Naive thymus-derived CD4-positive, alpha-beta T cell (primary cell): ENCODE data around the gene GSS. TPM values are rescaled to one million over a fixed set of nuclear protein-coding genes. Genes with fewer than 3 reads are reported as not detected.

Experiments
- ATAC-seq: fragments of 150-1000 bp; cut with Tn5 transposase; 2 replicates; pipeline ENCODE4 v1.10.0; 2021; ENCODE audit warnings: mild to moderate bottlenecking, moderate library complexity
- CTCF ChIA-PET: fragments of 350-600 bp; sonication (Branson Sonifier 250); formaldehyde crosslinking; loops from one replicate; lab custom pipeline; 2021; ENCODE audit warnings: antibody characterized with exemption; lab: Charles Lee
- POLR2A ChIA-PET: fragments of 350-600 bp; sonication (Branson Sonifier 250); formaldehyde crosslinking; loops from one replicate; lab custom pipeline; 2021; ENCODE audit warnings: antibody characterized with exemption, inconsistent platforms; lab: Charles Lee
- DNase-seq, 9 donors: peaks; one replicate each; pipeline versions ENCODE4 v3.0.0 to v3.0.0-alpha.2; 2020 to 2022; ENCODE audit warnings: mixed read lengths in 1 of 9
- H3K27ac ChIP-seq: one replicate; pipeline ENCODE4 v1.7.0; 2013; ENCODE audit warnings: mild to moderate bottlenecking, low read depth, low read length, moderate library complexity
- H3K27me3 ChIP-seq, 2 donors: one replicate each; pipeline ENCODE4 v1.7.0; 2013; ENCODE audit warnings: low read length in 2 of 2, mild to moderate bottlenecking in 2 of 2, moderate library complexity in 2 of 2; ENCODE audit not compliant: control insufficient read depth in 2 of 2, insufficient read depth in 2 of 2
- H3K36me3 ChIP-seq, 3 experiments: 1 replicate in 2 of 3; 2 replicates in 1 of 3; pipeline ENCODE4 v1.7.0; 2013; ENCODE audit warnings: low read length in 3 of 3, mild to moderate bottlenecking in 3 of 3, moderate library complexity in 1 of 3; ENCODE audit not compliant: insufficient read depth in 3 of 3, control insufficient read depth in 2 of 3
- H3K4me1 ChIP-seq, 2 donors: one replicate each; pipeline ENCODE4 v1.7.0; 2013; ENCODE audit warnings: low read length in 2 of 2, mild to moderate bottlenecking in 2 of 2, moderate library complexity in 1 of 2; ENCODE audit not compliant: control insufficient read depth in 2 of 2, insufficient read depth in 2 of 2
- H3K4me3 ChIP-seq: 2 replicates; pipeline ENCODE4 v1.7.0; 2013; ENCODE audit warnings: mild to moderate bottlenecking, low read length
- H3K9me3 ChIP-seq, 3 experiments: 1 replicate in 2 of 3; 2 replicates in 1 of 3; pipeline ENCODE4 v1.7.0; 2013; ENCODE audit warnings: low read length in 3 of 3; ENCODE audit not compliant: control insufficient read depth in 2 of 3
- H3K27ac Mint-ChIP-seq, 9 donors: one replicate each; pipeline ENCODE4 v1.8.0; 2020 to 2022; ENCODE audit warnings: mixed read lengths in 9 of 9, mild to moderate bottlenecking in 8 of 9, moderate library complexity in 5 of 9, inconsistent platforms in 2 of 9
- H3K27me3 Mint-ChIP-seq, 5 donors: one replicate each; pipeline ENCODE4 v1.8.0; 2021 to 2022; ENCODE audit warnings: mixed read lengths in 5 of 5, mild to moderate bottlenecking in 1 of 5
- H3K36me3 Mint-ChIP-seq, 5 donors: one replicate each; pipeline ENCODE4 v1.8.0; 2020 to 2022; ENCODE audit warnings: mixed read lengths in 5 of 5, mild to moderate bottlenecking in 3 of 5, inconsistent platforms in 1 of 5
- H3K4me1 Mint-ChIP-seq, 7 donors: one replicate each; pipeline ENCODE4 v1.8.0; 2020 to 2022; ENCODE audit warnings: mixed read lengths in 7 of 7, mild to moderate bottlenecking in 3 of 7, inconsistent platforms in 1 of 7
- H3K4me3 Mint-ChIP-seq, 10 donors: one replicate each; pipeline ENCODE4 v1.8.0; 2020 to 2022; ENCODE audit warnings: mild to moderate bottlenecking in 10 of 10, mixed read lengths in 10 of 10, moderate library complexity in 6 of 10, inconsistent platforms in 2 of 10
- H3K9me3 Mint-ChIP-seq, 11 donors: one replicate each; pipeline ENCODE4 v1.8.0; 2020 to 2022; ENCODE audit warnings: mixed read lengths in 11 of 11, mild to moderate bottlenecking in 4 of 11, inconsistent platforms in 1 of 11, moderate library complexity in 1 of 11
- intact Hi-C, 2 donors: fragments of 100-400 bp; cut with micrococcal nuclease; formaldehyde crosslinking; loops; one replicate each; pipeline ENCODE4 v1.15.1; 2023
- polyA plus RNA-seq, 2 donors: library from polyadenylated mRNA; unstranded; fragments of 300-500 nt; fragmentation: Illumina TruSeq; gene quantifications; one replicate each; pipeline ENCODE4 v1.2.3, GENCODE V29; 2021
- total RNA-seq, 6 experiments: library from RNA in 5 of 6; stranded (reverse) in 5 of 6; gene quantifications; 1 replicate in 5 of 6; 2 replicates in 1 of 6; pipeline ENCODE4 v1.2.3 and lab custom pipeline; 2021 to 2026

The GSS gene
- total and polyA plus RNA-seq, 7 experiments from 2014 or later: 25.9 to 54.4 (median 35.5) TPM

DNA sequence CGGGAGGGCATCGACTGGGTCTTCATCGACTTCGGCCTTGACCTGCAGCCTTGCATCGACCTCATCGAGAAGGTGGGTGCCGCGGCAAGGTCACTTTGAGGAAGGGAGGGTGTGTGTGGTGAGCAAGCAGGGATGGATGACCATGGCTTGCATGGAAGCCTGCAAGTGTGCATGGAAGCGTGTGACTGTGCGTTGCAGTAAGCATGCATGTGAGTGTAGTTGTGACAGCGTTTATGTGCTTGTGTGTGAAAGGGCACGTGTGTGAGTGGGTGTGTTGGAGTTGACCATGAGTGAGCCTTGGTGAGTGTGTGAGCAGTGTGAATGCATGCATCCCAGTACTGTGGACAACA is 32.6 kb upstream of the GSS start:
- Histone ChIP-seq H3K27ac (no peak overlapping the region), H3K9me3 (no peaks in the 10 kb centered on the region), H3K27me3 (no peaks in the 10 kb centered on the region), H3K4me3 (no peak overlapping the region), H3K36me3 (no peaks in the 10 kb centered on the region), H3K4me1 (no peaks in the 10 kb centered on the region)
- ChIA-PET POLR2A (no interaction called here), CTCF (no interaction called here)
- H3K36me3 Mint-ChIP-seq: no peaks in the 10 kb centered on the region
- H3K9me3 Mint-ChIP-seq: no peaks in the 10 kb centered on the region
- no peak for ATAC-seq
- DNase-seq: no peak
- H3K4me1 Mint-ChIP-seq: peaks cover 0 to 6% (median 0%) of the 10 kb centered on the region in 7 donors
- no peak overlapping the region for H3K4me3 Mint-ChIP-seq
- H3K27me3 Mint-ChIP-seq: peaks cover 0 to 11% (median 3%) of the 10 kb centered on the region in 5 donors
- peak overlapping the region in 5 of 9 donors; percentile 15 to 78 (median 34) for H3K27ac Mint-ChIP-seq
- intact Hi-C loops: no loop called here

DNA sequence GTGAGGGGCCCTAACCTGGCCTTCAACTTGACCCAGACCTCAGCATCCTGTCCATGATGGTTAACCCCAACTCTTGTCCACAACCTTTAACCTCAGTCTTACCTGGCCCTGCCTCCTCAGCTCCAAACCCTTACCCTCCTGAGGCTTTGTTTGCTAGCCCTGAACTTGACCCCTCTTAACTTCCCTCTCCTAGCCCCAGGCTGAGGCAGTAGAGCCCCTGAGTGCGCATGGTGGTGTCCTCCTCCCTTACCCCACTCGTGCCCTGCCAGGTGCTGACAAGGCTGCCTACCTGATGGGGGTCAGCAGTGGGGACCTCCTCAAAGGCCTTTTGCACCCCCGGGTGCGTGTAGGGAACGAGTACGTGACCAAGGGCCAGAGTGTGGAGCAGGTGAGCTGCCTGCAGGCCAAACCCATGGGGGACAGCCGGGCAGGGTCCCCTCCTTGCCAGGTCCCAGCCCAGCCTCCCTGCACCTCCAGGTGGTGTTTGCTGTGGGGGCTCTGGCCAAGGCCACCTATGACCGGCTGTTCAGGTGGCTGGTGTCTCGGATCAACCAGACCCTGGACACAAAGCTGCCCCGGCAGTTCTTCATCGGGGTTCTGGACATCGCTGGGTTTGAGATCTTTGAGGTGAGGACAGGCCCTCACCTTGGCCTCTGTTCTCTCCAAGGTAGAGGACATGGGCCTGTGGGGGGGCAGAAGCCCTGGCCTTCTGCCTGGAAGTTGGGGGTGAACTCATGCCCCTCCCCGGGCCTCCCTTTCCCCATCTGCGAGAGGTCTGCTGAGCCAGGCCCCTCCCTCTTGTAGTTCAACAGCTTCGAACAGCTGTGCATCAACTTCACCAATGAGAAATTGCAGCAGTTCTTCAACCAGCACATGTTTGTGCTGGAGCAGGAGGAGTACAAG is 31.9 kb upstream of the GSS start:
- Mint-ChIP-seq H3K27ac (peak overlapping the region in 5 of 9 donors; percentile 15 to 78 (median 34)), H3K36me3 (no peaks in the 10 kb centered on the region), H3K4me1 (peaks cover 0 to 6% (median 0%) of the 10 kb centered on the region in 7 donors), H3K4me3 (no peak overlapping the region), H3K9me3 (no peaks in the 10 kb centered on the region), H3K27me3 (peaks cover 0 to 15% (median 9%) of the 10 kb centered on the region in 5 donors)
- POLR2A ChIA-PET: no interaction called here
- intact Hi-C loops: no loop called here
- no peaks in the 10 kb centered on the region for H3K36me3 ChIP-seq
- ATAC-seq: no peak
- CTCF ChIA-PET: no interaction called here
- H3K4me1 ChIP-seq: no peaks in the 10 kb centered on the region
- no peak overlapping the region for H3K27ac ChIP-seq
- no peak overlapping the region for H3K4me3 ChIP-seq
- no peaks in the 10 kb centered on the region for H3K27me3 ChIP-seq
- no peak for DNase-seq
- no peaks in the 10 kb centered on the region for H3K9me3 ChIP-seq

DNA sequence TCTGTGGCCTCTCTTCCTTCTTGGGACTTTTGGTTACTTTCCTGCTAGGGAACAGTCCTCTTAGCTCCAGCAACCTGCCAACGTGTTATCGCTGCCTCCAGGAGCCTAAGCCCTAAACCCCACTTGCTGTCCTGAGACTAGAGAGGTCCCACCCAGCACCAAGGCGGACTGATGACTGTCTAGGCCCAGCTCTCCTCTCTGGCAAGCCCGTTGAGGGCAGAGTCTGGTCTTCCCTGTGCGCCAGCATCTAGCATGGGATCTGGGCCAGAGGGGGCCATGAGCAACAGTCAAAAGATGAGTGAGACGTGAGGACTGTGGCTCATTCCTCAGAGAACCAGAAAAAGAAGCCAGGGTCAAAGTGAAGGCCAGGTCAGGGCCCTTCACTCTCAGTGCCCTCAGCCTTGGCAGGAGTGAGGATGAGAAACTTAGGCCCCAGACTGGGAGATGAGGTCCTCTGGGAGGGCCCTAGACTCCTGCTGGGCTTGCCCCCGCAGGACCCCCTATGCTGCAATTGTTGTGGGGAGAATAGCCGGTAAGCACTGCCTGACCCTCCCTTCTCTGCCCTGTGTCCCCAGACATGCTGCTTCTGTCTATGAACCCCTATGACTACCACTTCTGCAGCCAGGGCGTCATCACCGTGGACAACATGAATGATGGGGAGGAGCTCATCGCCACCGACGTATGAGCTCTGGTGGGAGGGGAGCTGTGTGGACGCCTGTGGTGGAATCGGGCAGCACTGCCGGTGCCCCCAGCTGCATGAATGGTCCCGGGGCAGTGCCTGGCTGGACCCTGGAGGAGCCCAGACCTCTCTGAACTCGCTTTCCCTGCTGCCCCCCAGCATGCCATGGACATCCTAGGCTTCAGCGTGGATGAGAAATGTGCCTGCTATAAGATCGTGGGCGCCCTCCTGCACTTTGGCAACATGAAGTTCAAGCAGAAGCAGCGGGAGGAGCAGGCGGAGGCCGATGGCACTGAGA is 31.0 kb upstream of the GSS start:
- Mint-ChIP-seq H3K27me3 (peaks cover 0 to 21% (median 10%) of the 10 kb centered on the region in 5 donors), H3K4me1 (peaks cover 0 to 6% (median 0%) of the 10 kb centered on the region in 7 donors), H3K9me3 (no peaks in the 10 kb centered on the region), H3K36me3 (no peaks in the 10 kb centered on the region), H3K4me3 (no peak overlapping the region), H3K27ac (peak overlapping the region in 1 of 9 donors; percentile 20)
- intact Hi-C loops: no loop called here
- Histone ChIP-seq H3K9me3 (no peaks in the 10 kb centered on the region), H3K4me3 (no peak overlapping the region), H3K27me3 (no peaks in the 10 kb centered on the region), H3K27ac (no peak overlapping the region), H3K36me3 (no peaks in the 10 kb centered on the region), H3K4me1 (no peaks in the 10 kb centered on the region)
- POLR2A ChIA-PET: no interaction called here
- peak in 1 of 9 donors; percentile 4 for DNase-seq
- no peak for ATAC-seq
- CTCF ChIA-PET: no interaction called here

DNA sequence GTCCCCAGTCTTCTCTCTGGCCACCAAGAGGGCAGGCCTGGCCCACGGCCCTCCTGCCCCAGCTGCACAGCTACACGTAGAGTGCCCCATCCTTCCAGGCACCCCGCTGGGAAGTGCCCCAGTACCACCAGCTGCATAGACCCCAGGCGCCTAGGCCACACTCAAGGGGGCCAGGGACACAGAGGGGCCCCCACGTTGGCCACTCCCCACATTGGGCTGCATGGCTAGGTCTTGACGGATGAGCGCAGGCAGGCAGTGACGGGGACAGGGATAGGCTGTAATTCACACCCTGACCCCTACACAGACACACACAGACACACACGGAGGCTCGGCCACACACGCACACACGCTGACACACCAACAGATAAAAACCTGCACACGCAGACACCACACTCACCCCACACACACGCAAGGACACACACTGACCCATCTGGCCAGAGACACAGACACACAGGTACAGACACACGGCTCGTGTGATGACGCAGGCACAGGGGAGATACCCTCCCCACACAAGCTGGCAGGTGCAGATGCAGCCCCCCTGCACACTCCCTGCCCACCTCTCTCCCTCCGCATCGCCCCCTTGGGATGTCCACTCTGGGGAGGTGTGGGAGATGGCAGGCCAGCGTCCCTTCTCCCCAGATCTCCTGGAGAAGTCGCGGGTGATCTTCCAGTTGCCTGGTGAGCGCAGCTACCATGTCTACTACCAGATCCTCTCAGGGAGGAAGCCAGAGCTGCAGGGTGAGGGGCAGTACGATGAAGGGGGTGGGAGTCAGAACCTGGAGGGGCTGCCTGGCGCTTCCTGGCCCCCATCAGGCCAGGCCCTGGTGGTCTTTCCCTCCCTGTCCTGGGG is 30.1 kb upstream of the GSS start:
- Mint-ChIP-seq H3K36me3 (no peaks in the 10 kb centered on the region), H3K4me1 (peaks cover 0 to 6% (median 0%) of the 10 kb centered on the region in 7 donors), H3K9me3 (no peaks in the 10 kb centered on the region), H3K4me3 (no peak overlapping the region), H3K27me3 (peaks cover 4 to 24% (median 10%) of the 10 kb centered on the region in 5 donors), H3K27ac (peak overlapping the region in 3 of 9 donors; percentile 57 to 81 (median 68))
- H3K4me3 ChIP-seq: no peak overlapping the region
- no peak for ATAC-seq
- no peaks in the 10 kb centered on the region for H3K36me3 ChIP-seq
- CTCF ChIA-PET: no interaction called here
- no peak overlapping the region for H3K27ac ChIP-seq
- DNase-seq: no peak
- no peaks in the 10 kb centered on the region for H3K4me1 ChIP-seq
- intact Hi-C loops: no loop called here
- H3K27me3 ChIP-seq: no peaks in the 10 kb centered on the region
- no peaks in the 10 kb centered on the region for H3K9me3 ChIP-seq
- POLR2A ChIA-PET: no interaction called here

DNA sequence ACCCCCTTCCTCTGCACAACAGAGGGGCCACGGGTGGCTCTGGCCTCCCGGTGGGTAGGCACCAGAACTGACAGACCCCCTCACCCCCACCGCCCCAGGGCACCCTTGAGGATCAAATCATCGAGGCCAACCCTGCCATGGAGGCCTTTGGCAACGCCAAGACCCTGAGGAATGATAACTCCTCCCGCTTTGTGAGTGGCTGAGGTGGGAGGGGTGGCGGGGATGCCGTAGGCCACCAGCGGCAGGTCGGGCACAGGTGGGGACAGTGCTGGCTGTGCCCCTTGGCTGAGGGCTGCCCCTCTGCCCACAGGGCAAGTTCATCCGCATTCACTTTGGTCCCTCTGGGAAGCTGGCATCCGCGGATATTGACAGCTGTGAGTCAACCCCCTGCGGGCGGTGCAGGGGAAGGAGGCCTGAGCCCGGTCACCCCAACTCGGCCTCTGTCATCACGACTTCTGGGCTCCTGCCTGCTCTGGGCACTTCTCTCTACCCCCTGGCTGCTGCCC is 29.2 kb upstream of the GSS start:
- Histone ChIP-seq H3K4me1 (no peaks in the 10 kb centered on the region), H3K27ac (no peak overlapping the region), H3K27me3 (no peaks in the 10 kb centered on the region), H3K4me3 (no peak overlapping the region), H3K9me3 (no peaks in the 10 kb centered on the region), H3K36me3 (no peaks in the 10 kb centered on the region)
- CTCF ChIA-PET: interaction anchor here (0.6 kb wide), 1 partner anchor 1831 kb away, joined by 3 read pairs; no protein-coding TSS in a partner anchor
- POLR2A ChIA-PET: no interaction called here
- DNase-seq (peak in 1 of 9 donors; percentile 5), ATAC-seq (no peak)
- Mint-ChIP-seq H3K4me3 (no peak overlapping the region), H3K4me1 (peaks cover 0 to 6% (median 0%) of the 10 kb centered on the region in 7 donors), H3K27ac (peak overlapping the region in 3 of 9 donors; percentile 14 to 68 (median 57)), H3K27me3 (peaks cover 4 to 24% (median 10%) of the 10 kb centered on the region in 5 donors), H3K9me3 (peaks cover 0 to under 1% (median 0%) of the 10 kb centered on the region in 11 donors), H3K36me3 (no peaks in the 10 kb centered on the region)
- intact Hi-C loops: no loop called here
